ENCODE results near the gene ZNF397.
"Not testable (repeated sequence)": the region's sequence is repeated elsewhere in the genome, so short reads cannot be mapped to it uniquely, and the experiment has no call there.

The ZNF397 gene

DNA sequence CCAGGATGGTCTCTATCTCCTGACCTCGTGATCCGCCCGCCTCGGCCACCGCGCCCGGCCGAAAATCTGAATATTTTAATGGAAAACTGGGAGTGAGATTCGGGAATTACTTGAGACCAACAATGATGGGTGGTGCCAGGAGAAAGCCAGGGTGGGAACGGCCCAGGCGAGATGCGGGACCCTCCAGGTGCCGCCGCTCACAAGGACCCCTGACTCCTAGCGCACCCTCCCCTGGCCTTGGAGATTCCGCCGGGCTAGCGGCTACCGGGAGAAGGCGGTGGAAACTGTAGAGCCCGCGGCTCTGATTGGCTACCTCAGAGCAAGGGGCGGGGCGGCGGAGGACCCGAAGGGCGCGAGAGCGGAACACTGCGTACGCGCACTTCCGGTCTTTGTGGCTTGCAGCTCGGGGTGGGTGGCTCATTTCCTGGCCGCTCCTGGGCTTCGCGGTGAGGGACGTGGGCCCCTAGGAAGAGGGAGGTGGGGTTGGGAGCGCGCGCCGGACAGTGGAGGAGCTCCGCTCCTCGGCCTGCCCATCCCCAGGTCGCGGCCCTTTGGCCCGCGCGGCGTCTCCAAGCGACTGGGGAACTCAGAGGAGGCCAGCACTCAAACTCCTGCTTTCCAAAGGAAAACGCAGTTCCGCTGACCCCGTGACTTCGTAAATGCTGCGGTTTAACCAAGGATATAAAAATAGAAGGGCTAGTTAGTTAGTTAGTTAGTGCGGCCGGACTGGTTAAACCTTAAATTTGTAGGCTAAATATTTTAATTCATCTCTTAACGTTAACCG, at the start of gene ZNF397:
Gene ZNF397, plus strand, starts transcription at position 371 of the 784 bp plus-strand sequence. CDS start 1,437 bp downstream, outside the sequence.
- FAIRE-seq: no peak
- DNase-seq (ENCODE audit: low spot score): peak; percentile 93

DNA sequence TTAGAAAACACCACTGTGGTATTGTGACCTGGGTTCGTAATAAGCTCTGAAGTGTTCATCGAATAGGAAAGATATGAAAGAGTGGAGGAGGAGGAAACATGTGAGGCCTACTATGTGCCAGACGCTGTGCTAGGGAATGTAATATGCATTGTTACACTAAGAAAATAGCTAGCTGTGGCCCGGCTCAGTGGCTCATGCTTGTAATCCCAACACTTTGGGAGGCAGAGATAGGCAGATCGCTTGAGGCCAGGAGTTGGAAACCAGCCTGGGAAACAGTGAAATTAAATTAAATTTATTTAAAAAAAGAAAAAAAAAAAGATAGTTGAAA, 49.2 kb upstream of the ZNF397 start:
- DNase-seq (ENCODE audit: low spot score): no peak
- no peak for FAIRE-seq

DNA sequence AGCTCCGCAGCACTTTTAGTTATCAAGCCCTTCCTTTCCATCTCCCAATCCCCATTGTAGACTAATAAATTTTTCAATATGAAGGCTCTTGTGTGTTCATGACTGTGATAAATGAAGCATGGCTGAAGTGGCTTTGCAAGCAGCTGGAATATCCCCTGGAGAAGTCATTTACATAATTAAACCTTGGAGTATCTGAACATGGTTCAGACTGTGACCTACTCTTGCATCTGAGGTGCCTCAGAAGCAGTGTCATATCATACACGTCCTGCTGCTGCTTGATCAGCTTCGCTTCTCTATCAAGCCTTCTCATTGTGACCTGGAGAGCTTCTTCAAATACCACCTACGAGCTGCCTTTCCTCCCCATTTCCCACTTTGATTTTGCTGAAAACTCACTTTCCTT, 48.4 kb upstream of the ZNF397 start:
- no peak for DNase-seq (ENCODE audit: low spot score)
- FAIRE-seq: no peak

DNA sequence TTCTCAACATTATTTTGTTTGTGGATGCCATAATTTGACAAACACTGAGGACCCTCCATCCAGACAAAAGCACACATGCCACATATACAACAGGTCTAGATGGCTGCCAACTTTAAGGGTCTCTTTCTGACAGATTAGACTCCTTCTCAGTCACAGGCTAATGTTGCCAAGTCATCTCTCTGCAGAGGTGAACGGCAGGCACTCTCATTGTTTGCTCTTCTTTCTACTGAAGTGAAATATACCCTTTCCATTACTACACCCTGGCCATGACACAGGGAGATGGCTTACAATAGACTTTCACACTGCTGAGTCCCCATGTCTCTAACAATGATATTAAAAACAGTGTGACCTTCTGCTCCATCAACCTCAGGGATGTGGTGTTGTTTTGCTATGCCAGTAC, 47.5 kb upstream of the ZNF397 start:
- no peak for DNase-seq (ENCODE audit: low spot score)
- FAIRE-seq: no peak

DNA sequence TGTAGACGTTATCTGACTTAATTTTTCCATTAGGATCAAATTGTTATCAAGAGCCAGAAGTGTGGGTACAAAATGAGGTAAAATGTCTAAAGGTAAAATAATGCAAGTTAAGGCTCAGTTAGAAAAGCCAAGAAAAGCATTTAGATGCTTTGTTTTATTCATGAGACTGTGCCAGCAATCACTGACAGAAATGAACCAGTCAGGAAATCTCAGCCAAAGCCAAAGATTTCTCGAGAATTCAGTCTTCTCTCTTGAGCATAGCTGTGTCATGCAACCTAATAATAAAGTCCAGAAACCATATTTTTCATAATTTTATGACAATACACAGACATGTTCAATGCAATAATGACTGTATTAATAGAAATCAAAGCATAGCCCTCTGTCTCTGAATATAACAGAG, 43.5 kb upstream of the ZNF397 start:
- FAIRE-seq: no peak
- no peak for DNase-seq (ENCODE audit: low spot score)

DNA sequence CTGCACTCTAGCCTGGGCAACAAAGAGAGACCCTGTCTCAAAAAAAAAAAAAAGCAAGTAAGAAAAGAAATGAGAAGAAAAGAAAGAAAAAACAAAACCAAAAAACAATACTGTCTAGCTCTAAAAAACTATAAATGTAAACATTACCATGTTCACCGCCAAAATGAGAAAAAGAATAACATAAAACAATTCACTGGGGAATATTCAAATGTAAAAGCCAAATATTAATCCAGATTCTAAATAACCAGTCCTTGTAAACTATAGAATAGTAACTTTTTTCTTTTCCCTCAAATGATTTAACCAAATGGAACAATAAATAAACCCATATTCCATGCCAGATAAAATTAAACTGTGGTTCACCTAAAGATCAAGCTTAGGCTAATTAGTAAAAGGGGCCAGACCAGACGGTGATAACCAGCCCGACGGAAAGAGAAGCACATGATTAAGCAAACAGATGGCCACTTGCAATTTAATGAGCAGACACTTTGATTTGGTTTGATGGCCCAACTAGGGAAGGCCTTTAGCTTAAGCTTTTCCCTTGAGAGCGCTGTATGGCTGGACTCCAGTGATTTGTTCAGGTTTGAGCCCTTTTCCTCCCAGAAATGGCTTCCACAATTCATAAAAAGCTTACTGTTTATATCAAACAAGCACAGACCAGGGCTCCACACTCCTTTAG, 39.4 kb upstream of the ZNF397 start:
- DNase-seq (ENCODE audit: low spot score) (no peak), FAIRE-seq (no peak)

DNA sequence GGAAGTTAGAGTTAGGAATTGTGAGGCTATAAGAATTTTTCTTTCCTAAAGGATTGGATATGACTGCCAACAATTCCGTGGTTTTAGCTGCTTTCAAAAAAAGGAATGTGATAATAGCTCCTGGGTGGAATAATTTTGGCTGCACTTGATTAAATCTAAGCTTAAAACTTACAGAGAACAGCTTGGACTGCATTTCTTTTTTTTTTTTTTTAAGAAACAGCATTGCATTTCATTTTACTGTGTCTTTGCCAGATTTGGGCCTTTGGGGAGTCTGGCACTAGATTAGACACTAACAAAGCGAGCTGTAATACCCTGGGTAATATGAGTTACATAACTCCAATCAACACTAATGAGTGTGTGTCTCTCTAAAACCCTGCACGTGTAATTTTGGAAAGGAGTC, 37.8 kb upstream of the ZNF397 start:
- DNase-seq (ENCODE audit: low spot score) (no peak), FAIRE-seq (no peak)

DNA sequence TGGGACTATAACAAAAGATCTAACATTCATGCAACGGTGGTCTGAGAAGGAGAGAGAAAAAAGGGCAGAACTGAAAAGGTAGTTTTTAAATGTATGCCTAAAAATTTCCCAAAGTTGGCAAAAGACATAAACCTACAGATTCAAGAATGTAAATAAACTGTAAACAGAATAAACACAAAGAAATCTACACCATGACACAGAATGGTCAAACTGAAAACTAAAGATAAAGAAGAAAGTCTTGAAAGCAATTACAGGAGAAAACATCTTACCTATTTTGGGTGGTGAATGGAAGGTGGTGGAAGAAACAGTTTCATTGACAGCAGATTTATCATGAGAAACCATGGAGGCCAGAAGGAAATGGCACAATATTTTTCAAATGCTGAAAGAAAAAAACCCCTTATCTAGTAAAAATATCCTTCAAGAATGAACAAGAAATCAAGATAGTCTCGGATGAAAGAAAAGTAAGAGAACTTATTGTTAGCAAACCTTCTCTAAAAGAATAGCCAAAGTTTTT, 35.6 kb upstream of the ZNF397 start:
- DNase-seq (ENCODE audit: low spot score) (no peak), FAIRE-seq (no peak)

DNA sequence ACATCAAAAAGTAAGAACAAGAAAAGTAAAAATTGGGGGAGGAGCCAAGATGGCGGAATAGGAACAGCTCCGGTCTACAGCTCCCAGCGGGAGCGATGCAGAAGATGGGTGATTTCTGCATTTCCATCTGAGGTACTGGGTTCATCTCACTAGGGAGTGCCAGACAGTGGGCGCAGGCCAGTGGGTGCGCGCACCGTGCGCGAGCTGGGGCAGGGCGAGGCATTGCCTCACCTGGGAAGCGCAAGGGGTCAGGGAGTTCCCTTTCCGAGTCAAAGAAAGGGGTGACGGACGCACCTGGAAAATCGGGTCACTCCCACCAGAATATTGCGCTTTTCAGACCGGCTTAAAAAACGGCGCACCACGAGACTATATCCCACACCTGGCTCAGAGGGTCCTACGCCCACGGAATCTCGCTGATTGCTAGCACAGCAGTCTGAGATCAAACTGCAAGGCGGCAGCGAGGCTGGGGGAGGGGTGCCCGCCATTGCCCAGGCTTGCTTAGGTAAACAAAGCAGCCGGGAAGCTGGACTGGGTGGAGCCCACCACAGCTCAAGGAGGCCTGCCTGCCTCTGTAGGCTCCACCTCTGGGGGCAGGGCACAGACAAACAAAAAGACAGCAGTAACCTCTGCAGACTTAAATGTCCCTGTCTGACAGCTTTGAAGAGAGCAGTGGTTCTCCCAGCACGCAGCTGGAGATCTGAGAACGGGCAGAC, 34.9 kb upstream of the ZNF397 start:
- not testable (repeated sequence) for DNase-seq (ENCODE audit: low spot score); FAIRE-seq

DNA sequence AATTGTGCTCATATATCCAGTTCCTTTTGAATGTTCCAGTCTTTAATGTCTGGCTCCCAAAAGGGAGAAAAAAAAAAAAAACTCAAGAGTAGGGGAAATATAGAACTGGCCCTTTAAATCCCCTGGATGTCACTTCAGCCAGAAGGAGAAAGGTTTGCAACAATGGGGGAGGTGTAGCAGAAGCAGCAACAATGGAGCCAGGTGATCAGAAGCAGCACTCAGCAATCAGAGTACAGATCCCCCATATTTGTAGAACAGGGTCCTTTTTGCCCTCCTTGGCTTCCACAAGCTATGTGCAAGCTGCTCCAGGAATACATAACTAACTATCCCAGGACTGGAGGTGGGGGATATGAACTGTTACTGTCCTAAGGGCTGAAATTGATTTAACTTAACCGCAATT, 25.8 kb upstream of the ZNF397 start:
- FAIRE-seq (no peak), DNase-seq (ENCODE audit: low spot score) (no peak)

DNA sequence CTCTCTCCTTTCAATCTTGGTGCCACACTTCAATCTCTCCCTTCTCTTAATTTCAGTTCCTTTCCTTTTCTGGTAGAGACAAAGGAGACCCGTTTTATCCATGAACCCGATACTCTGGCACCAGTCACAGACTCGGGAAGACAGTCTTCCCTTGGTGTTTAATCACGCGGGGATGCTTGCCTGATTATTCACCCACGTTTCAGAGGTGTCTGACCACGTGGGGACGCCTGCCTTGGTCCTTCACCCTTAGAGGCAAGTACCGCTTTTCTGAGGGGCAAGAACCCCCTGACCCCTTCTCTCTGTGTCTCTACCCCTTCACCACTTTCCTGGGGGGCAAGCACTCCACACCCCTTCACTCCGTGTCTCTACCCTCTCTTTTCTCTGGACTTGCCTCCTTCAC, 24.2 kb upstream of the ZNF397 start:
- DNase-seq (ENCODE audit: low spot score); FAIRE-seq: not testable (repeated sequence)

DNA sequence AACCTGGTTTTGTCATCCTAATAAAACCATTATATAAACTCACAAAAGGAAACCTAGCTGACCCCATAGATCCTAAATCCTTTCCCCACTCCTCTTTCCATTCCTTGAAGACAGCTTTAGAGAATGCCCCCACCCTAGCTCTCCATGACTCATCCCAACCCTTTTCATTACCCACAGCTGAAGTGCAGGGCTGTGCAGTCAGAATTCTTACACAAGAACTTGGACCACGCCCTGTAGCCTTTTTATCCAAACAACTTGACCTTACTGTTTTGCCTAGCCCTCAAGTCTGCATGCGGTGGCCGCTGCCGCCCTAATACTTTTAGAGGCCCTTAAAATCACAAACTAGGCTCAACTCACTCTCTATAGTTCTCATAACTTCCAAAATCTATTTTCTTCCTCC, 21.5 kb upstream of the ZNF397 start:
- FAIRE-seq; DNase-seq (ENCODE audit: low spot score): not testable (repeated sequence)

DNA sequence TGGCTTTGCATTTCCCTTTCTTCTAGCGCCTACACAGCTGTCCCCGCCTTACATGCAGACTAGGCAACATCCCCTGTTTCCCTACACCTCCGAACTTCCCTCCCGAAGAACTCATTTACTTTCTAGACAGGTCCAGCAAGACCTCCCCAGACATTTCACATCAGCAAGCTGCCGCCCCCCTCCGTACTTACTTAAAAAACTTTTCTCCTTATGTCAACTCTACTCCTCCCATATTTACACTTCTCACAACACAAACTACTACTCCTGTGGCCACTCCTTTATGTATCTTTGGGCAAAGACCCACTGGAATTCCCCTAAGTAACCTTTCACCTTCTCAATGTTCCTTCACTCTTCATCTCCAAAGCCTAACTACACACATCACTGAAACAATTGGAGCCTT, 20.4 kb upstream of the ZNF397 start:
- DNase-seq (ENCODE audit: low spot score) (no peak), FAIRE-seq (no peak)

DNA sequence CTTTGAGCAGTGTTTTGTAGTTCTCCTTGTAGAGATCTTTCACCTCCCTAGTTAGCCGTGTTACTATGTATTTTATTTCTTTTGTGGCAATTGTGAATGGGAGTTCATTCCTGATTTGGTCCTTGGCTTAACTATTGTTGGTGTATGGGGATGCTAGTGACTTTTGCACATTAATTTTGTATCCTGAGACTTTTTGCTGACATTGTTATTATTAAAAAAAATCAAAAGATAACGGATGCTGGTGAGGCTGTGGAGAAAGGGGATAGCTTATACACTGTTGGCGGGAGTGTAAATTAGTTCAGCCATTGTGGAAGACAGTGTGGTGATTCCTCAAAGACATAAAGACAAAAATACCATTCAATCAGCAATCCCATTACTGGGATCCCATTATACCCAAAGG, 17.0 kb upstream of the ZNF397 start:
- DNase-seq (ENCODE audit: low spot score) (no peak), FAIRE-seq (no peak)

DNA sequence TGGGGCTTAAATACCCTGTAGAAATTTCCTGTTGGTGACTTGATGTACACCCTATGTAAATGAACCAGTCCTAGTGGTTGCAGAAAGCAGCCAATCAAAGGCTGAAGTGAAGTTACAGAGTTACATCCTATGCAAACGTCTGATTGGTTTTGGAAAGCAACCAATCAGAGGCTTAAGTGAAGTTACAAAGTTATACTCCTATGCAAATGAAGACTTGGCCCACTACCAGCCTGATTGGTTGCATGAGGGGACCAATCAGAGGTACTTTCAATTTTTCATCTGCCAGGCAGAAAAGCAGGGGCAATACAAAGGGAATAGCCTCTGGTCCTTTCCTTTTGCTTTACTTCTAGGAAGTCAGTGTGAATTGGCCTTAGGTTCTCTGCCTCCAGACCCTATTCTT, 13.6 kb upstream of the ZNF397 start:
- DNase-seq (ENCODE audit: low spot score) (no peak), FAIRE-seq (no peak)

DNA sequence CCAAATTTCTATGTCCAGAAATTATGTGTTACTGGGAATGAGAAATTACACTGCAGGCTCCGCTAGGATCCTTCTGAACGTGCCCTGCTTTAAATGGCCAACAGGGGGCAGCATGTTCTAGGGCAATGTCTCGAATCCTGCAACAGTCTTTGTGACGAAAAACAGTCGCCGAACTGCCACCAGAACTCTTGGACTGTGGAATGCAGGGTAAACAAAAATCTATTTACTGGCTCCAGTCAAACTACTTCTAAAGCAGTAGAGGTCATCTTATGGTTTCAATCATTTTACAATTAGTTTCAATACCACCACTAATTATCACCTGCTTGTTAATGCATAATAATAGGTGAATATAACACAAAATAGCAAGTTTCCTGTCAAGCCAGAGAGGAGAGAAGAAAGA, 9.8 kb upstream of the ZNF397 start:
- DNase-seq (ENCODE audit: low spot score) (peak; percentile 59), FAIRE-seq (no peak)

DNA sequence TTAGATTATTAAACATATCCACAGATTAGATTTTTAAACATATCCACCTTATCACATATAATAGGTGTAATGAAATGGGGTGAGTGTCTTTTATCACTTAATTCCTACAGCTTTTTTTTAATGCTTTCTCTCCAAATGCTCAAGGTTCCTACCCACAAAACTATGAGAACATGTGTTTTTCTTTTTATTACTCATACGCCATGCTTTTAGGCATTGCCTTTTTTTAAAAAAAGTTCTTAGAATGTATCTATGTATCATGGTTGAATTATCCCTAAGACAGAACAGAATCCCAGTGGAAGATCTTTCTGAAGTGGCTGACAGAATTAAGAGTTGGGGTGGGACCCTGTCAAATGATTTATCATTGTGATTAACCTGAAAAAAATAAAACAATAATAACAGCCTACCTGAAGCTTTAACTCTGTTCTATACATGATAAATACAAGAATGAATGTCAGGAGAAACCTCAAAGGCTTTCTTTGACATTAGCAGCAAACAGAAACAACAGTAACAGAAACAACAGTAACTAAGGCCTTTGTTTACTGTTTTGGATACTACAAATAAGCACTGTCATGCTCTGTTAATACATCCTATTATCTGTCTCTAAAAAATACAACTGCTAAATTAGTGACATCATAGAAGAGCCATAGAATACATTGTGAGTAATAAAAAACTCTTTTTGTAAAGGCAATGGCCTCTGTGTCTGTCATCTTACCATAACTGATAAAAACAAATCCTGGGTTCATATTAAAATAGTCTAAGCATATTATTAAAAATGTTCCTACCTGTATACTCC, 4.1 kb upstream of the ZNF397 start:
- no peak for FAIRE-seq
- DNase-seq (ENCODE audit: low spot score): no peak

DNA sequence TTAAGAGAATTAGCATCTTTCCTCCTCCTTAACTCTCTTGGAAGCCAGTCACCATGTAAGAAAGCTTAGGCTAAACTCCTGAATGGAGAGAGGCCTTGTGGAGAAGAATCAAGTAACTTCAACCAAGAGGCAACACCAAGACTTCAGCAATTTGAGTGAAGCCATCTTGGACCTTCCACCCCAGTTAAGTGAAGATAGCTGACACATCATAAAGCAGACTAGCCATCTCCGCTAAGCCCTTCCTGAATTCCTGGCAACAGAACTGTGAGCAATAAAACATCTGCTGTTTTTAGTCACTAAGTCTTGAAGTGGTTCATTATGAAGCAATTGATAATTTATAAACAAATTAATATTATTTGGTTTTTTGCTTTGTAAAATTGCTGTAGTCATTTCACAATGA, 1.5 kb upstream of the ZNF397 start:
- DNase-seq (ENCODE audit: low spot score): no peak
- FAIRE-seq: no peak

DNA sequence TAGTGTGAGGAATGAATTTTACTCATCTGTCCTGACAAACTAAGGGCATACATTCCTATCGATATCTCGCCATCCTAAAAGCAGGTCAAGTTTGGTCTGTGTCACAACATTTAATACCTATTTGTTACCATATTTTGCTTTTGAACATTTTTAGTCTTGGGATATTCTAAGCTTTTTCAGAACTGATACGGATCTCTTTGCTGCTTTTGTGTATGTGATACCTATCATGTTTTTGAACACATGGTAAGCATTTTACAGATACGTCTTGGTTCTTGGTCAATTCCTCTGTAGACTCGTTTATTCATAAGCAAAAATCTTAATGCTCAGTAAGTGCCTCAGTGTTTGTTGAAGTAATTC, 592 bp downstream of the ZNF397 start:
- no peak for FAIRE-seq
- DNase-seq (ENCODE audit: low spot score): no peak

DNA sequence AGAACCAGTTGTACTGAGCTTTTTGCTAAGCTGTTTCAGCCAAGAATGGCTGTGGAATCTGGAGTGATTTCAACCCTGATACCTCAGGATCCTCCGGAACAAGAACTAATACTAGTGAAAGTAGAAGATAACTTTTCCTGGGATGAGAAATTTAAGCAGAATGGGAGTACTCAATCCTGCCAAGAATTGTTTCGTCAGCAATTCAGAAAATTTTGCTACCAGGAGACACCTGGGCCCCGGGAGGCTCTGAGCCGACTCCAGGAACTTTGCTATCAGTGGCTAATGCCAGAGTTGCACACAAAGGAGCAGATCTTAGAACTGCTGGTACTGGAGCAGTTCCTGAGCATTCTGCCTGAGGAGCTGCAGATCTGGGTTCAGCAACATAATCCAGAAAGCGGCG, 1.6 kb downstream of the ZNF397 start:
- no peak for FAIRE-seq
- no peak for DNase-seq (ENCODE audit: low spot score)

DNA sequence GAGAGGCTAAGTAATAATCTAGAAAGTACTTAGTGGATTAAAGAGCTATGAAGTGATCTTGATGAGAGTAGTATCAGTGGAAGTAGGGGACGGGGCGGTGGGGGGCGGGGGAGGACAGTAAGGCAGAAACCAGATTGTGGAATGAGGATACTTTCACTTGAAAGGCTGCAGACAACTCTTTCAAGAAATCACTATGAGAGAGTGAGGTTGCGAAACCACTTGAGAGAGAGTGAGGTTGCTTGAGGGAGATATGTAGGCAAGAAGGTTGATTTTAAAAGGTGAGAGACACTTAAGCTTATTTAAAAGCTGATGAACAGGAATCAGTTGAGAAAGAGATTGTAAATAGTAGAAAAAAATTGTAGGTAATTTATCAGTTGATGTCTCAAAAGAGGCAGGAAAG, 3.8 kb downstream of the ZNF397 start:
- FAIRE-seq (no peak), DNase-seq (ENCODE audit: low spot score) (no peak)

Measured in urothelium cell line (cell line).